Astrocyte (in vitro differentiated cells and primary cell): ENCODE results near the gene PDE3A. TPM values are rescaled to one million over a fixed set of nuclear protein-coding genes. Genes with fewer than 3 reads are reported as not detected.

ENCODE experiments used
- DNase-seq: peaks from one replicate; pipeline ENCODE4 v3.0.0-alpha.2; 2010; ENCODE audit warnings: low read depth
- FAIRE-seq: peaks from 2 replicates; lab custom pipeline; 2011; peaks lifted over from hg19 to GRCh38; lab: Jason Lieb, UNC
- H2AFZ ChIP-seq: 2 replicates; pipeline ENCODE4 v1.6.0; 2012; ENCODE audit warnings: low read depth, low read length, inconsistent platforms
- H3K27ac ChIP-seq: 2 replicates; pipeline ENCODE4 v1.5.1; 2011; ENCODE audit warnings: low read depth, low read length, inconsistent platforms
- H3K27me3 ChIP-seq: 2 replicates; pipeline ENCODE4 v1.6.0; 2011; ENCODE audit warnings: low read length, inconsistent platforms; ENCODE audit not compliant: insufficient read depth
- H3K36me3 ChIP-seq: 2 replicates; pipeline ENCODE4 v1.5.1; 2011; ENCODE audit warnings: low read length, inconsistent platforms; ENCODE audit not compliant: insufficient read depth
- H3K4me1 ChIP-seq: 2 replicates; pipeline ENCODE4 v1.5.1; 2011; ENCODE audit warnings: low read length, inconsistent platforms; ENCODE audit not compliant: insufficient read depth
- H3K4me2 ChIP-seq: 2 replicates; pipeline ENCODE4 v1.6.0; 2012; ENCODE audit warnings: low read length, inconsistent platforms
- H3K4me3 ChIP-seq: 2 replicates; pipeline ENCODE4 v1.5.1; 2011; ENCODE audit warnings: low read depth, mild to moderate bottlenecking, low read length, inconsistent platforms; ENCODE audit not compliant: insufficient read depth
- H3K79me2 ChIP-seq: 2 replicates; pipeline ENCODE4 v1.6.0; 2012; ENCODE audit warnings: mild to moderate bottlenecking, low read length, inconsistent platforms; ENCODE audit not compliant: insufficient read depth
- H3K9ac ChIP-seq: 2 replicates; pipeline ENCODE4 v1.6.0; 2012; ENCODE audit warnings: mild to moderate bottlenecking, low read length, inconsistent platforms
- H3K9me3 ChIP-seq: 2 replicates; pipeline ENCODE4 v1.5.1; 2012; ENCODE audit warnings: low read depth, mild to moderate bottlenecking, low read length, inconsistent platforms; ENCODE audit not compliant: insufficient read depth
- H4K20me1 ChIP-seq: 2 replicates; pipeline ENCODE4 v1.6.0; 2012; ENCODE audit warnings: low read length, inconsistent platforms; ENCODE audit not compliant: insufficient read depth
- H3K27ac Mint-ChIP-seq: one replicate; pipeline ENCODE4 v1.8.0; 2021; ENCODE audit warnings: mild to moderate bottlenecking, mixed read lengths; ENCODE audit not compliant: unreplicated experiment
- H3K27me3 Mint-ChIP-seq: one replicate; pipeline ENCODE4 v1.8.0; 2021; ENCODE audit warnings: low read depth, mixed read lengths; ENCODE audit not compliant: unreplicated experiment
- H3K36me3 Mint-ChIP-seq: one replicate; pipeline ENCODE4 v1.8.0; 2021; ENCODE audit warnings: low read depth, mixed read lengths; ENCODE audit not compliant: unreplicated experiment
- H3K4me1 Mint-ChIP-seq: one replicate; pipeline ENCODE4 v1.8.0; 2021; ENCODE audit warnings: low read depth, mixed read lengths; ENCODE audit not compliant: unreplicated experiment
- H3K4me3 Mint-ChIP-seq: one replicate; pipeline ENCODE4 v1.8.0; 2021; ENCODE audit warnings: mild to moderate bottlenecking, moderate library complexity, mixed read lengths; ENCODE audit not compliant: unreplicated experiment
- H3K9me3 Mint-ChIP-seq: one replicate; pipeline ENCODE4 v1.8.0; 2021; ENCODE audit warnings: mild to moderate bottlenecking, mixed read lengths; ENCODE audit not compliant: unreplicated experiment
- CTCF ChIP-seq: IDR thresholded peaks from 2 replicates; pipeline ENCODE4 v1.5.1; 2011; ENCODE audit warnings: low read depth, mild to moderate bottlenecking, inconsistent platforms, low read length, moderate library complexity; ENCODE audit not compliant: insufficient read depth
- EZH2 ChIP-seq: IDR thresholded peaks from 2 replicates; pipeline ENCODE4 v1.6.1; 2012; ENCODE audit warnings: mild to moderate bottlenecking, low read length, inconsistent platforms; ENCODE audit not compliant: insufficient read depth
- total RNA-seq: library from RNA; stranded (reverse); gene quantifications from 2 replicates; pipeline ENCODE4 v1.2.1, GENCODE V29; 2021

The PDE3A gene
- total RNA-seq, 1 donor from 2014 or later, result 1.7 TPM

- H3K27ac Mint-ChIP-seq, result no peak overlapping the region
- Histone ChIP-seq H3K27me3 (no peaks in the 10 kb centered on the region), H3K4me2 (no peak overlapping the region), H3K9me3 (no peaks in the 10 kb centered on the region), H3K27ac (no peak overlapping the region), H3K4me3 (no peak overlapping the region), H2AFZ (no peak overlapping the region), H3K36me3 (no peaks in the 10 kb centered on the region), H4K20me1 (no peaks in the 10 kb centered on the region), H3K79me2 (no peaks in the 10 kb centered on the region), H3K4me1 (peaks cover 3% of the 10 kb centered on the region), H3K9ac (no peak overlapping the region)
- H3K4me1 Mint-ChIP-seq, result no peaks in the 10 kb centered on the region
- H3K9me3 Mint-ChIP-seq, result no peaks in the 10 kb centered on the region
- no peak overlapping the region for H3K4me3 Mint-ChIP-seq
- no peaks in the 10 kb centered on the region for H3K27me3 Mint-ChIP-seq
- DNase-seq (no peak), FAIRE-seq (peak; percentile 37)
- no peaks in the 10 kb centered on the region for H3K36me3 Mint-ChIP-seq
- TF ChIP-seq EZH2, result no peak
- no peak for TF ChIP-seq CTCF
These were observed 136.7 kb downstream of the PDE3A start for GRCh38 chr12:20505056-20505455.

- DNase-seq, result no peak
- no peak overlapping the region for H3K4me2 ChIP-seq
- no peak overlapping the region for H3K9ac ChIP-seq
- peaks cover 3% of the 10 kb centered on the region for H3K4me1 ChIP-seq
- no peaks in the 10 kb centered on the region for H3K27me3 Mint-ChIP-seq
- no peak overlapping the region for H2AFZ ChIP-seq
- no peak overlapping the region for H3K4me3 Mint-ChIP-seq
- H3K79me2 ChIP-seq, result no peaks in the 10 kb centered on the region
- H3K27ac Mint-ChIP-seq, result no peak overlapping the region
- no peaks in the 10 kb centered on the region for H3K9me3 ChIP-seq
- no peak for FAIRE-seq
- no peaks in the 10 kb centered on the region for H3K4me1 Mint-ChIP-seq
- H3K36me3 ChIP-seq, result no peaks in the 10 kb centered on the region
- no peak overlapping the region for H3K4me3 ChIP-seq
- TF ChIP-seq CTCF (no peak), EZH2 (no peak)
- no peaks in the 10 kb centered on the region for H3K27me3 ChIP-seq
- H4K20me1 ChIP-seq, result no peaks in the 10 kb centered on the region
- no peaks in the 10 kb centered on the region for H3K36me3 Mint-ChIP-seq
- no peaks in the 10 kb centered on the region for H3K9me3 Mint-ChIP-seq
- H3K27ac ChIP-seq, result no peak overlapping the region
These were observed 138.7 kb downstream of the PDE3A start for GRCh38 chr12:20507056-20507455.

GRCh38 chr12:20507711-20508110, 139.4 kb downstream of the PDE3A start:
- Mint-ChIP-seq H3K27me3 (no peaks in the 10 kb centered on the region), H3K27ac (no peak overlapping the region), H3K4me3 (no peak overlapping the region), H3K36me3 (no peaks in the 10 kb centered on the region), H3K4me1 (no peaks in the 10 kb centered on the region), H3K9me3 (no peaks in the 10 kb centered on the region)
- peak; percentile 17 for FAIRE-seq
- DNase-seq, result no peak
- TF ChIP-seq CTCF (no peak), EZH2 (no peak)
- Histone ChIP-seq H3K4me3 (no peak overlapping the region), H3K79me2 (no peaks in the 10 kb centered on the region), H3K4me2 (no peak overlapping the region), H3K4me1 (peaks cover 3% of the 10 kb centered on the region), H3K9ac (no peak overlapping the region), H2AFZ (peak overlapping the region; percentile 22), H3K27me3 (no peaks in the 10 kb centered on the region), H3K36me3 (no peaks in the 10 kb centered on the region), H3K9me3 (no peaks in the 10 kb centered on the region), H4K20me1 (no peaks in the 10 kb centered on the region), H3K27ac (no peak overlapping the region)
